GM21786 (cell line): Measurements from ENCODE around the gene WDR46.

ENCODE experiments used
- ATAC-seq: cut with Tn5 transposase; IDR thresholded peaks from one replicate; pipeline ENCODE4 v1.9.1; 2021; ENCODE audit not compliant: unreplicated experiment

Gene WDR46

GRCh38 chr6:33288921-33289783 is at the start of gene WDR46, which contains the start of gene PFDN6:
WDR46 (minus strand) TSS chr6:33289239; CDS start chr6:33289170, 69 bp downstream.
PFDN6 (plus strand) TSS chr6:33289601; CDS start chr6:33289857, 256 bp downstream.
- peak; percentile 91 for ATAC-seq

- ATAC-seq, result no peak
These were observed 47.5 kb upstream of the WDR46 start for GRCh38 chr6:33336495-33336894.

- no peak for ATAC-seq
These were observed 46.9 kb upstream of the WDR46 start for GRCh38 chr6:33335916-33336315.

GRCh38 chr6:33333666-33334065 is 44.6 kb upstream of the WDR46 start:
- ATAC-seq, result no peak

- ATAC-seq, result no peak
These were observed 41.7 kb upstream of the WDR46 start for GRCh38 chr6:33330736-33331135.

GRCh38 chr6:33329058-33329457 is 40.0 kb upstream of the WDR46 start:
- ATAC-seq, result no peak

- no peak for ATAC-seq
These were observed 35.1 kb upstream of the WDR46 start for GRCh38 chr6:33324125-33324524.

- ATAC-seq, result no peak
These were observed 34.5 kb upstream of the WDR46 start for GRCh38 chr6:33323623-33323948.

GRCh38 chr6:33321227-33321626 is 32.2 kb upstream of the WDR46 start:
- ATAC-seq, result no peak

GRCh38 chr6:33320315-33321181 is 31.5 kb upstream of the WDR46 start:
- ATAC-seq, result no peak

- no peak for ATAC-seq
These were observed 30.9 kb upstream of the WDR46 start for GRCh38 chr6:33319939-33320314.

- no peak for ATAC-seq
These were observed 29.5 kb upstream of the WDR46 start for GRCh38 chr6:33318426-33319073.

- peak; percentile 58 for ATAC-seq
These were observed 28.8 kb upstream of the WDR46 start, which contains the start of gene ZBTB22 for GRCh38 chr6:33317669-33318425. ZBTB22 (minus strand) TSS chr6:33317744; CDS start chr6:33316916, 828 bp downstream.

GRCh38 chr6:33317419-33317668 is 28.3 kb upstream of the WDR46 start:
- ATAC-seq, result no peak

- ATAC-seq, result no peak
These were observed 27.8 kb upstream of the WDR46 start for GRCh38 chr6:33316603-33317418.

- no peak for ATAC-seq
These were observed 27.0 kb upstream of the WDR46 start for GRCh38 chr6:33315793-33316602.

- ATAC-seq, result no peak
These were observed 26.1 kb upstream of the WDR46 start for GRCh38 chr6:33314943-33315792.

- ATAC-seq, result no peak
These were observed 25.5 kb upstream of the WDR46 start for GRCh38 chr6:33314515-33314942.
